ENCODE measurements around the gene FADS2. TPM values are rescaled to one million over a fixed set of nuclear protein-coding genes. Genes with fewer than 3 reads are reported as not detected.

Gene FADS2
- total RNA-seq, 4 donors from 2014 or later, result 2.2 to 13.7 (median 6.8) TPM

- 33 to 52% methylated on average over 5 to 10 of the region's 17 CpGs for WGBS, 2 donors
- Histone ChIP-seq H3K4me3 (no peak overlapping the region), H3K36me3 (peaks cover 0 to 11% (median 0%) of the 10 kb centered on the region in 3 donors), H3K9me3 (no peaks in the 10 kb centered on the region), H3K27ac (peak overlapping the region in 1 of 4 donors; percentile 1), H3K27me3 (peaks cover 0 to 4% (median 0%) of the 10 kb centered on the region in 4 donors), H3K4me1 (peaks cover 0 to 21% (median 0%) of the 10 kb centered on the region in 3 donors)
- intact Hi-C loops (cut with DNase I), result loop anchor here (2.0 to 5.0 kb wide), 3 partner anchors 50 to 185 kb away; no protein-coding TSS in a partner anchor
- TF ChIP-seq POLR2A (IDR thresholded peaks at IDR 0.05) (no peak), CTCF (IDR thresholded peaks at IDR 0.05) (peak; percentile 76 to 90 (median 82))
- no peak for DNase-seq
Measured at GRCh38 chr11:61897387-61898246, 69.5 kb downstream of the FADS2 start.

GRCh38 chr11:61898247-61898582 is 70.1 kb downstream of the FADS2 start:
- 50 to 60% methylated on average over 1 to 2 of the region's 9 CpGs for WGBS, 2 donors
- peaks cover 0 to 21% (median 0%) of the 10 kb centered on the region in 3 donors for H3K4me1 ChIP-seq
- H3K27me3 ChIP-seq, result peaks cover 0 to under 1% (median 0%) of the 10 kb centered on the region in 4 donors
- no peak overlapping the region for H3K4me3 ChIP-seq
- DNase-seq, result no peak
- no peaks in the 10 kb centered on the region for H3K9me3 ChIP-seq
- intact Hi-C loops (cut with DNase I), result loop anchor here (2.0 to 5.0 kb wide), 3 partner anchors 49 to 184 kb away; no protein-coding TSS in a partner anchor
- H3K27ac ChIP-seq, result peak overlapping the region in 1 of 4 donors; percentile 16
- TF ChIP-seq POLR2A (IDR thresholded peaks at IDR 0.05) (no peak), CTCF (IDR thresholded peaks at IDR 0.05) (no peak)
- H3K36me3 ChIP-seq, result peaks cover 0 to 11% (median 0%) of the 10 kb centered on the region in 3 donors

GRCh38 chr11:61899146-61899841 is 71.2 kb downstream of the FADS2 start:
- H3K4me3 ChIP-seq, result no peak overlapping the region
- no peaks in the 10 kb centered on the region for H3K9me3 ChIP-seq
- 18% methylated on average over 3 of the region's 27 CpGs; no CpG with 5 or more reads in 1 of the 2 donors for WGBS, 2 donors
- TF ChIP-seq POLR2A (IDR thresholded peaks at IDR 0.05) (no peak), CTCF (IDR thresholded peaks at IDR 0.05) (peak; percentile 98 to 100 (median 100))
- peaks cover 0 to 4% (median 0%) of the 10 kb centered on the region in 4 donors for H3K27me3 ChIP-seq
- peaks cover 0 to 11% (median 0%) of the 10 kb centered on the region in 3 donors for H3K36me3 ChIP-seq
- H3K4me1 ChIP-seq, result peaks cover 0 to 21% (median 0%) of the 10 kb centered on the region in 3 donors
- peak overlapping the region in 2 of 4 donors; percentile 16 to 34 for H3K27ac ChIP-seq
- intact Hi-C loops (cut with DNase I), result loop anchor here (2.0 to 5.0 kb wide), 3 partner anchors 48 to 183 kb away; no protein-coding TSS in a partner anchor
- peak; percentile 49 for DNase-seq

- Histone ChIP-seq H3K4me1 (peaks cover 0 to 21% (median 0%) of the 10 kb centered on the region in 3 donors), H3K36me3 (peaks cover 0 to 21% (median 0%) of the 10 kb centered on the region in 3 donors), H3K27ac (no peak overlapping the region), H3K27me3 (peaks cover 0 to 7% (median 0%) of the 10 kb centered on the region in 4 donors), H3K4me3 (no peak overlapping the region), H3K9me3 (no peaks in the 10 kb centered on the region)
- no peak for TF ChIP-seq POLR2A (IDR thresholded peaks at IDR 0.05)
- TF ChIP-seq CTCF (IDR thresholded peaks at IDR 0.05), result no peak
- no peak for DNase-seq
- intact Hi-C loops (cut with DNase I), result no loop called here
- 70 to 91% methylated on average over 4 to 6 of the region's 17 CpGs for WGBS, 2 donors
Measured at GRCh38 chr11:61900251-61900650, 72.2 kb downstream of the FADS2 start.
